Measurements from ENCODE around the gene LENG8. TPM values are rescaled to one million over a fixed set of nuclear protein-coding genes. Genes with fewer than 3 reads are reported as not detected.

Gene LENG8
- total and polyA plus RNA-seq, 10 of the 15 experiments (the other 5 are each of a cell fraction or from before 2014, with no cell fraction given), result 2.3 to 145 (median 34.4) TPM

DNA sequence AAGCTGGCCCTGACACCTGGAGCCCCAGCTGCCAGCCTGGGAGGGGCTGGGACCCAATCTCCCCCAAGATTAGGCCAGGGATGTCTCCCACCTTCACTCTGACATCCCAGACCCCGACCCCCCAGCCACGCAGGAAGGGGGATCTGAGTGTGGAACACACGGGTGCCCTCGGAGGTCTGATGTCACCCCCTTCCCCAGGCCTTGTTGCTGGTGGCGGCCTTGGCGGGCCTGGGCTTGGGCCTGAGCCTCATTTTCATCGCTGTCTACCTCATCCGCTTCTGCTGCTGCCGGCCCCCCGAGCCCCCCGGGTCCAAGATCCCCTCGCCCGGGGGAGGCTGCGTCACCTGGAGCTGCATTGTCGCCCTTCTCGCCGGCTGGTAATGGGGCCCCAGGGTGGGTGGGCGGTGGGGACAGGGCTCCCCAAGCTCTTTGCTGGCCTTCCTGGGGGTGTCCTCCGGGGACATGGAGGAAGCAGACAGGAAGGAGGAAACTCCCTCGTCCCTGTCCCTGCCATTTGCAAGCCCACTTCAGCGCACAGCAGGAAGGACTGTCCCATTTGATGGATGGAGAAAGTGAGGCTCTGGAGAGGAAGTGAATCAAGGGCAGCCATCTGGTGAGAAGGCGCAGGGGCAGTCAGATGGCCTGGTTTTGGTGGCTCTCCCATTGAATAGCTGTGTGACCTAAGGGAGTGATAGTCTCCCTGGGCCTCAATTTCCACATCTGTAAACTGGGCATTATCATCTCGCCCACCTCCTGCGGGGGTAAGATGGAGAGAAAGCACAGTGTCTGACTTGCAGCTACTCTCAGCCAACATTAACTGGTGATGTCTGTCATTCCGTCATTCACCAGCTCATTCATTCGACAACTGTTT, 29.8 kb upstream of the LENG8 start:
- Histone ChIP-seq H3K4me2 (ENCODE audit: control insufficient read depth, insufficient read depth) (no peak overlapping the region), H3K27me3 (replicated peaks in 1 of 2; ENCODE audit: control insufficient read depth in 2 of 2, insufficient read depth in 2 of 2, low read length in 1 of 2) (peaks cover 0 to 3% of the 10 kb centered on the region in 2 experiments; a peak in 2 of 4 replicates), H3K79me2 (ENCODE audit: control insufficient read depth, insufficient read depth, low read length) (no peaks in the 10 kb centered on the region), H2AFZ (ENCODE audit: control insufficient read depth, low read depth, low read length) (no peak overlapping the region), H3K4me1 (ENCODE audit: control insufficient read depth, insufficient read depth, low read length) (peaks cover 8% of the 10 kb centered on the region), H3K9me3 (replicated peaks; ENCODE audit: control insufficient read depth, insufficient read depth, low read length) (no peaks in the 10 kb centered on the region; the same call in 2 of the 3 replicates), H3K36me3 (ENCODE audit: control insufficient read depth in 2 of 2, insufficient read depth in 2 of 2, low read length in 1 of 2) (no peaks in the 10 kb centered on the region), H3K9ac (ENCODE audit: control insufficient read depth, insufficient read depth, low read length) (no peak overlapping the region), H4K20me1 (ENCODE audit: control insufficient read depth, insufficient read depth) (no peaks in the 10 kb centered on the region), H3K4me3 (no peak overlapping the region), H3K27ac (ENCODE audit: control insufficient read depth, insufficient read depth) (no peak overlapping the region)
- DNase-seq (ENCODE audit: low read depth, low spot score), result no peak
- CTCF ChIA-PET, result no interaction called here
- in situ Hi-C loops (cut with MboI), result no loop called here
- RAD21 ChIA-PET (ENCODE audit: unreplicated experiment), result no interaction called here
- SMC1A ChIA-PET (ENCODE audit: uncharacterized antibody, unreplicated experiment), result interaction anchor here (0.5 to 1.3 kb wide), 2 partner anchors 29 to 75 kb away, joined by 3 to 4 read pairs; no protein-coding TSS in a partner anchor
- TF ChIP-seq RAD51 (IDR thresholded peaks at IDR 0.05), result no peak
- TF ChIP-seq NR2C1 (IDR thresholded peaks at IDR 0.05), result no peak
- TF ChIP-seq HDAC2 (IDR thresholded peaks at IDR 0.05), result no peak
- no peak for TF ChIP-seq SP1 (IDR thresholded peaks at IDR 0.05; ENCODE audit: low read depth, low read length)
- TF ChIP-seq SMAD5 (IDR thresholded peaks at IDR 0.05; ENCODE audit: low read depth), result no peak
- no peak for TF ChIP-seq JUNB (IDR thresholded peaks at IDR 0.05)
- TF ChIP-seq TCF3 (IDR thresholded peaks at IDR 0.05; ENCODE audit: borderline replicate concordance, insufficient read depth, low read depth, low read length), result no peak
- no peak for TF ChIP-seq RFX5 (IDR thresholded peaks at IDR 0.05; ENCODE audit: low read depth, low read length)
- intact Hi-C loops (cut with micrococcal nuclease; ENCODE audit: unreplicated experiment), result no loop called here
- no peak for FAIRE-seq
- BruUV-seq (replicated peaks), result no TSS peak
- 72% methylated on average over 26 of the region's 26 CpGs for WGBS (ENCODE audit: insufficient coverage, insufficient replicate concordance, low lambda C conversion rate, missing lambda C conversion rate)
- ATAC-seq, result no peak
- POLR2A ChIA-PET, result interaction anchor here (0.6 kb wide), 2 partner anchors 15 to 26 kb away, joined by 3 to 4 read pairs; no protein-coding TSS in a partner anchor

DNA sequence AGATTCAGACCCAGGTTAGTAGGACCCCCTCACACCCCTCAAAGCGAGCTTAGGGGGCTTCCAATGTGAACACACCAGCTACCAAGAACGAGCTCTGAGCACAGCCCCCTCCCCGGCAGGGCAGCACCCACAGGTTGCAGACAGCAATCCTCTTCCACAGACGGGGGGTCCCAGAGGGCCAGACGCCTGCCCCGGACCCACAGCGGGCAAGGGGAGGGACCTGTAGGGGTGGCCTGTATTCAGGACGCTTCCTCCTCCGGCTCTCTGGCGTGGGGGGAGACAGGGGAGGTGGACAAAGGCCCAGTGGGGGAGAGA, 29.0 kb upstream of the LENG8 start:
- in situ Hi-C loops (cut with MboI) (no loop called here), intact Hi-C loops (cut with micrococcal nuclease; ENCODE audit: unreplicated experiment) (no loop called here)
- Histone ChIP-seq H3K27me3 (replicated peaks in 1 of 2; ENCODE audit: control insufficient read depth in 2 of 2, insufficient read depth in 2 of 2, low read length in 1 of 2) (peaks cover 0 to 3% of the 10 kb centered on the region in 2 experiments; a peak in 2 of 4 replicates), H4K20me1 (ENCODE audit: control insufficient read depth, insufficient read depth) (no peaks in the 10 kb centered on the region), H3K9ac (ENCODE audit: control insufficient read depth, insufficient read depth, low read length) (no peak overlapping the region), H3K4me1 (ENCODE audit: control insufficient read depth, insufficient read depth, low read length) (peaks cover 8% of the 10 kb centered on the region), H2AFZ (ENCODE audit: control insufficient read depth, low read depth, low read length) (no peak overlapping the region), H3K36me3 (ENCODE audit: control insufficient read depth in 2 of 2, insufficient read depth in 2 of 2, low read length in 1 of 2) (no peaks in the 10 kb centered on the region), H3K9me3 (replicated peaks; ENCODE audit: control insufficient read depth, insufficient read depth, low read length) (no peaks in the 10 kb centered on the region), H3K27ac (ENCODE audit: control insufficient read depth, insufficient read depth) (no peak overlapping the region), H3K4me3 (no peak overlapping the region), H3K4me2 (ENCODE audit: control insufficient read depth, insufficient read depth) (no peak overlapping the region), H3K79me2 (ENCODE audit: control insufficient read depth, insufficient read depth, low read length) (no peaks in the 10 kb centered on the region)
- ATAC-seq, result no peak
- RAD21 ChIA-PET (ENCODE audit: unreplicated experiment), result no interaction called here
- CTCF ChIA-PET, result no interaction called here
- POLR2A ChIA-PET, result interaction anchor here (0.6 kb wide), 2 partner anchors 16 to 26 kb away, joined by 3 to 4 read pairs; no protein-coding TSS in a partner anchor
- FAIRE-seq, result no peak
- DNase-seq (ENCODE audit: low read depth, low spot score), result no peak
- SMC1A ChIA-PET (ENCODE audit: uncharacterized antibody, unreplicated experiment), result interaction anchor here (1.3 kb wide), 1 partner anchor 29 kb away, joined by 3 read pairs; no protein-coding TSS in a partner anchor
- WGBS (ENCODE audit: insufficient coverage, insufficient replicate concordance, low lambda C conversion rate, missing lambda C conversion rate), result 30% methylated on average over 10 of the region's 10 CpGs
- no TSS peak for BruUV-seq (replicated peaks)
- TF ChIP-seq, protein P1, sequence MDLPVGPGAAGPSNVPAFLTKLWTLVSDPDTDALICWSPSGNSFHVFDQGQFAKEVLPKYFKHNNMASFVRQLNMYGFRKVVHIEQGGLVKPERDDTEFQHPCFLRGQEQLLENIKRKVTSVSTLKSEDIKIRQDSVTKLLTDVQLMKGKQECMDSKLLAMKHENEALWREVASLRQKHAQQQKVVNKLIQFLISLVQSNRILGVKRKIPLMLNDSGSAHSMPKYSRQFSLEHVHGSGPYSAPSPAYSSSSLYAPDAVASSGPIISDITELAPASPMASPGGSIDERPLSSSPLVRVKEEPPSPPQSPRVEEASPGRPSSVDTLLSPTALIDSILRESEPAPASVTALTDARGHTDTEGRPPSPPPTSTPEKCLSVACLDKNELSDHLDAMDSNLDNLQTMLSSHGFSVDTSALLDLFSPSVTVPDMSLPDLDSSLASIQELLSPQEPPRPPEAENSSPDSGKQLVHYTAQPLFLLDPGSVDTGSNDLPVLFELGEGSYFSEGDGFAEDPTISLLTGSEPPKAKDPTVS (IDR thresholded peaks at IDR 0.05; ENCODE audit: low read depth, low read length), result no peak
- TF ChIP-seq, protein P2, sequence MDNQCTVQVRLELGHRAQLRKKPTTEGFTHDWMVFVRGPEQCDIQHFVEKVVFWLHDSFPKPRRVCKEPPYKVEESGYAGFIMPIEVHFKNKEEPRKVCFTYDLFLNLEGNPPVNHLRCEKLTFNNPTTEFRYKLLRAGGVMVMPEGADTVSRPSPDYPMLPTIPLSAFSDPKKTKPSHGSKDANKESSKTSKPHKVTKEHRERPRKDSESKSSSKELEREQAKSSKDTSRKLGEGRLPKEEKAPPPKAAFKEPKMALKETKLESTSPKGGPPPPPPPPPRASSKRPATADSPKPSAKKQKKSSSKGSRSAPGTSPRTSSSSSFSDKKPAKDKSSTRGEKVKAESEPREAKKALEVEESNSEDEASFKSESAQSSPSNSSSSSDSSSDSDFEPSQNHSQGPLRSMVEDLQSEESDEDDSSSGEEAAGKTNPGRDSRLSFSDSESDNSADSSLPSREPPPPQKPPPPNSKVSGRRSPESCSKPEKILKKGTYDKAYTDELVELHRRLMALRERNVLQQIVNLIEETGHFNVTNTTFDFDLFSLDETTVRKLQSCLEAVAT (IDR thresholded peaks at IDR 0.05), result no peak
- TF ChIP-seq SREBF1 (IDR thresholded peaks at IDR 0.05; ENCODE audit: low read length) (no peak), EGR1 (IDR thresholded peaks at IDR 0.05; ENCODE audit: borderline replicate concordance in 1 of 2, low read depth in 2 of 2, low read length in 2 of 2) (no peak), MXI1 (IDR thresholded peaks at IDR 0.05; ENCODE audit: low read depth, low read length) (no peak), MEF2B (IDR thresholded peaks at IDR 0.05; ENCODE audit: partially characterized antibody, poor library complexity, severe bottlenecking) (no peak), GABPA (IDR thresholded peaks at IDR 0.05; ENCODE audit: low read depth) (no peak), FOXK2 (IDR thresholded peaks at IDR 0.05) (no peak)

Measured in GM12878 (cell line).